Natural killer cell treated with Interleukin-12 subunit alpha and Interleukin-12 subunit beta and Interleukin-15 and Interleukin-18, amount 100 ng/mL, for 72 hours (primary cell): ENCODE data around the gene DLD. TPM values are rescaled to one million over a fixed set of nuclear protein-coding genes. Genes with fewer than 3 reads are reported as not detected.

Source experiments
- ATAC-seq, 2 donors: fragments of 150-1000 bp; cut with Tn5 transposase in 1 of 2; sonication (Bioruptor Pico), chemical (Tn5 transposase) in 1 of 2; 2 replicates each; pipeline ENCODE4 v1.10.0; 2021
- DNase-seq: peaks from one replicate; pipeline ENCODE4 v3.0.0; 2022; ENCODE audit warnings: low spot score
- H3K27ac Mint-ChIP-seq, 2 donors: 1 replicate in 1 of 2; 2 replicates in 1 of 2; pipeline ENCODE4 v1.8.0; 2022; ENCODE audit warnings: mixed read lengths in 2 of 2, mild to moderate bottlenecking in 1 of 2, moderate library complexity in 1 of 2
- H3K27me3 Mint-ChIP-seq, 2 donors: 1 replicate in 1 of 2; 2 replicates in 1 of 2; pipeline ENCODE4 v1.8.0; 2022; ENCODE audit warnings: mixed read lengths in 2 of 2
- H3K36me3 Mint-ChIP-seq: one replicate; pipeline ENCODE4 v1.8.0; 2022; ENCODE audit warnings: mixed read lengths
- H3K4me1 Mint-ChIP-seq, 2 donors: 1 replicate in 1 of 2; 2 replicates in 1 of 2; pipeline ENCODE4 v1.8.0; 2022; ENCODE audit warnings: low read depth in 2 of 2, mixed read lengths in 2 of 2, mild to moderate bottlenecking in 1 of 2
- H3K4me3 Mint-ChIP-seq: one replicate; pipeline ENCODE4 v1.8.0; 2022; ENCODE audit warnings: mixed read lengths
- H3K9me3 Mint-ChIP-seq: 2 replicates; pipeline ENCODE4 v1.8.0; 2022; ENCODE audit warnings: mixed read lengths
- total RNA-seq, 2 donors: library from RNA; stranded (reverse); gene quantifications; one replicate each; pipeline ENCODE4 v1.2.3, GENCODE V29; 2022

Gene DLD
- total RNA-seq, 2 donors from 2014 or later, result 67.7 to 85.5 TPM

GRCh38 chr7:107934991-107935770 lies 44.2 kb downstream of the DLD start:
- Mint-ChIP-seq H3K27me3 (no peaks in the 10 kb centered on the region), H3K9me3 (no peaks in the 10 kb centered on the region), H3K4me3 (no peak overlapping the region), H3K36me3 (peaks cover 4% of the 10 kb centered on the region), H3K4me1 (peaks cover 0 to 5% of the 10 kb centered on the region in 2 donors), H3K27ac (no peak overlapping the region)
- DNase-seq (no peak), ATAC-seq (no peak)

- Mint-ChIP-seq H3K27me3 (no peaks in the 10 kb centered on the region), H3K36me3 (peaks cover 4% of the 10 kb centered on the region), H3K4me1 (peaks cover 0 to 5% of the 10 kb centered on the region in 2 donors), H3K9me3 (no peaks in the 10 kb centered on the region), H3K4me3 (no peak overlapping the region), H3K27ac (no peak overlapping the region)
- DNase-seq (no peak), ATAC-seq (no peak)
Observed at GRCh38 chr7:107936312-107936711, 45.3 kb downstream of the DLD start.

GRCh38 chr7:107937531-107937930 lies 46.5 kb downstream of the DLD start:
- Mint-ChIP-seq H3K27ac (no peak overlapping the region), H3K27me3 (no peaks in the 10 kb centered on the region), H3K9me3 (no peaks in the 10 kb centered on the region), H3K4me1 (peaks cover 0 to 5% of the 10 kb centered on the region in 2 donors), H3K36me3 (peaks cover 4% of the 10 kb centered on the region), H3K4me3 (no peak overlapping the region)
- ATAC-seq, result no peak
- no peak for DNase-seq

GRCh38 chr7:107938456-107939250 lies 47.7 kb downstream of the DLD start:
- ATAC-seq (no peak), DNase-seq (no peak)
- Mint-ChIP-seq H3K27ac (no peak overlapping the region), H3K9me3 (no peaks in the 10 kb centered on the region), H3K4me1 (no peaks in the 10 kb centered on the region), H3K27me3 (no peaks in the 10 kb centered on the region), H3K36me3 (no peaks in the 10 kb centered on the region), H3K4me3 (no peak overlapping the region)

- ATAC-seq (no peak), DNase-seq (no peak)
- no peaks in the 10 kb centered on the region for H3K36me3 Mint-ChIP-seq
- H3K9me3 Mint-ChIP-seq, result no peaks in the 10 kb centered on the region
- no peaks in the 10 kb centered on the region for H3K27me3 Mint-ChIP-seq
- H3K4me1 Mint-ChIP-seq, result no peaks in the 10 kb centered on the region
- H3K4me3 Mint-ChIP-seq, result no peak overlapping the region
- H3K27ac Mint-ChIP-seq, result no peak overlapping the region
Observed at GRCh38 chr7:107939573-107940489, 48.8 kb downstream of the DLD start.

- H3K27ac Mint-ChIP-seq, result no peak overlapping the region
- no peaks in the 10 kb centered on the region for H3K36me3 Mint-ChIP-seq
- H3K4me3 Mint-ChIP-seq, result no peak overlapping the region
- DNase-seq, result no peak
- H3K9me3 Mint-ChIP-seq, result no peaks in the 10 kb centered on the region
- H3K27me3 Mint-ChIP-seq, result no peaks in the 10 kb centered on the region
- H3K4me1 Mint-ChIP-seq, result no peaks in the 10 kb centered on the region
- ATAC-seq, result no peak
Observed at GRCh38 chr7:107940951-107941350, 50.0 kb downstream of the DLD start.

- ATAC-seq (no peak), DNase-seq (no peak)
- Mint-ChIP-seq H3K27me3 (no peaks in the 10 kb centered on the region), H3K36me3 (no peaks in the 10 kb centered on the region), H3K27ac (no peak overlapping the region), H3K9me3 (no peaks in the 10 kb centered on the region), H3K4me3 (no peak overlapping the region), H3K4me1 (no peaks in the 10 kb centered on the region)
Observed at GRCh38 chr7:107943018-107943417, 52.0 kb downstream of the DLD start.

GRCh38 chr7:107944411-107945169 lies 53.6 kb downstream of the DLD start:
- no peak for DNase-seq
- H3K27ac Mint-ChIP-seq, result no peak overlapping the region
- H3K27me3 Mint-ChIP-seq, result peaks cover 0 to 4% of the 10 kb centered on the region in 2 donors
- no peaks in the 10 kb centered on the region for H3K36me3 Mint-ChIP-seq
- no peaks in the 10 kb centered on the region for H3K9me3 Mint-ChIP-seq
- no peak for ATAC-seq
- no peak overlapping the region for H3K4me3 Mint-ChIP-seq
- no peaks in the 10 kb centered on the region for H3K4me1 Mint-ChIP-seq

- H3K27ac Mint-ChIP-seq, result no peak overlapping the region
- H3K4me1 Mint-ChIP-seq, result no peaks in the 10 kb centered on the region
- no peak for ATAC-seq
- H3K9me3 Mint-ChIP-seq, result no peaks in the 10 kb centered on the region
- peaks cover 0 to 4% of the 10 kb centered on the region in 2 donors for H3K27me3 Mint-ChIP-seq
- no peak for DNase-seq
- H3K36me3 Mint-ChIP-seq, result no peaks in the 10 kb centered on the region
- H3K4me3 Mint-ChIP-seq, result no peak overlapping the region
Observed at GRCh38 chr7:107945332-107945731, 54.3 kb downstream of the DLD start.

- Mint-ChIP-seq H3K4me3 (no peak overlapping the region), H3K27me3 (peaks cover 0 to 6% of the 10 kb centered on the region in 2 donors), H3K27ac (no peak overlapping the region), H3K4me1 (no peaks in the 10 kb centered on the region), H3K9me3 (no peaks in the 10 kb centered on the region), H3K36me3 (no peaks in the 10 kb centered on the region)
- no peak for ATAC-seq
- no peak for DNase-seq
Observed at GRCh38 chr7:107946451-107946850, 55.5 kb downstream of the DLD start.

GRCh38 chr7:107946881-107947280 lies 55.9 kb downstream of the DLD start:
- Mint-ChIP-seq H3K4me1 (no peaks in the 10 kb centered on the region), H3K27ac (no peak overlapping the region), H3K27me3 (peaks cover 0 to 6% of the 10 kb centered on the region in 2 donors), H3K4me3 (no peak overlapping the region), H3K36me3 (no peaks in the 10 kb centered on the region), H3K9me3 (no peaks in the 10 kb centered on the region)
- ATAC-seq, result no peak
- DNase-seq, result no peak

- Mint-ChIP-seq H3K4me1 (no peaks in the 10 kb centered on the region), H3K9me3 (no peaks in the 10 kb centered on the region), H3K27ac (no peak overlapping the region), H3K36me3 (no peaks in the 10 kb centered on the region), H3K27me3 (peaks cover 0 to 9% of the 10 kb centered on the region in 2 donors), H3K4me3 (no peak overlapping the region)
- ATAC-seq (no peak), DNase-seq (no peak)
Observed at GRCh38 chr7:107948645-107949442, 57.9 kb downstream of the DLD start.
